H1 (cell line): ENCODE measurements around the gene ALDH4A1. TPM values are rescaled to one million over a fixed set of nuclear protein-coding genes. Genes with fewer than 3 reads are reported as not detected.

ENCODE experiments used
- CTCF ChIA-PET: fragments of 300-600 bp; sonication (Branson Sonifier 250); formaldehyde crosslinking; loops from one replicate; lab custom pipeline; 2021; ENCODE audit not compliant: partially characterized antibody; lab: Charles Lee
- POLR2A ChIA-PET: fragments of 300-600 bp; sonication (Branson Sonifier 250); formaldehyde crosslinking; loops from one replicate; lab custom pipeline; 2021; ENCODE audit warnings: inconsistent platforms; ENCODE audit not compliant: partially characterized antibody; lab: Charles Lee
- DNase-seq, 2 experiments: peaks; one replicate each; pipeline versions ENCODE4 v3.0.0 to v3.0.0-alpha.2; 2010 to 2022; ENCODE audit warnings: low spot score in 2 of 2, low read depth in 1 of 2, mixed read lengths in 1 of 2
- FAIRE-seq: peaks from 2 replicates; lab custom pipeline; 2011; peaks lifted over from hg19 to GRCh38; lab: Jason Lieb, UNC
- H2AFZ ChIP-seq: 2 replicates; pipeline ENCODE4 v1.8.1; 2012; ENCODE audit warnings: low read length, inconsistent platforms
- H2AK5ac ChIP-seq: 2 replicates; pipeline ENCODE4 v1.6.1; 2013; ENCODE audit warnings: low read depth, low read length
- H2BK120ac ChIP-seq: replicated peaks from 2 replicates; pipeline ENCODE3; 2013; ENCODE audit warnings: low read depth, low read length, inconsistent platforms
- H2BK12ac ChIP-seq: 2 replicates; pipeline ENCODE4 v1.6.1; 2013; ENCODE audit warnings: low read depth, low read length
- H2BK15ac ChIP-seq: 2 replicates; pipeline ENCODE4 v1.6.1; 2013; ENCODE audit warnings: low read length
- H2BK20ac ChIP-seq: 2 replicates; pipeline ENCODE4 v1.6.1; 2013; ENCODE audit warnings: low read length
- H2BK5ac ChIP-seq: 2 replicates; pipeline ENCODE4 v1.6.1; 2013; ENCODE audit warnings: low read depth, low read length
- H3K14ac ChIP-seq: 2 replicates; pipeline ENCODE4 v1.6.1; 2013; ENCODE audit warnings: inconsistent platforms; ENCODE audit not compliant: insufficient read length
- H3K18ac ChIP-seq: 2 replicates; pipeline ENCODE4 v1.6.1; 2013; ENCODE audit warnings: low read length; ENCODE audit errors: extremely low read depth
- H3K23ac ChIP-seq: 2 replicates; pipeline ENCODE4 v1.6.1; 2013; ENCODE audit warnings: inconsistent platforms; ENCODE audit not compliant: insufficient read length
- H3K23me2 ChIP-seq: 2 replicates; pipeline ENCODE4 v1.6.1; 2013; ENCODE audit warnings: low read depth, low read length
- H3K27ac ChIP-seq: 2 replicates; pipeline ENCODE4 v1.6.1; 2011; ENCODE audit warnings: low read depth, low read length, inconsistent platforms
- H3K27me3 ChIP-seq, 4 experiments: replicated peaks in 1 of 4; 1 replicate in 1 of 4; 2 replicates in 3 of 4; pipeline versions ENCODE4 v1.6.1 to v1.8.1; 2011 to 2013; ENCODE audit warnings: low read length in 3 of 4, mild to moderate bottlenecking in 3 of 4, inconsistent platforms in 2 of 4, mixed read lengths in 2 of 4, moderate library complexity in 1 of 4; ENCODE audit not compliant: control insufficient read depth in 3 of 4, insufficient read depth in 3 of 4; ENCODE audit errors: extremely low read depth in 1 of 4
- H3K36me3 ChIP-seq, 4 experiments: 2 replicates each; pipeline versions ENCODE4 v1.6.1 to v1.8.1; 2011 to 2013; ENCODE audit warnings: mild to moderate bottlenecking in 4 of 4, low read length in 3 of 4, moderate library complexity in 2 of 4, control low read depth in 1 of 4, inconsistent platforms in 1 of 4; ENCODE audit not compliant: insufficient read depth in 4 of 4, control insufficient read depth in 2 of 4
- H3K4ac ChIP-seq: replicated peaks from 2 replicates; pipeline ENCODE3; 2013; ENCODE audit warnings: low read length, low read depth, mixed read lengths, inconsistent platforms; ENCODE audit not compliant: insufficient read length
- H3K4me1 ChIP-seq, 4 experiments: replicated peaks in 1 of 4; 1 replicate in 1 of 4; 2 replicates in 3 of 4; pipeline versions ENCODE4 v1.6.1 to v1.8.1; 2011 to 2013; ENCODE audit warnings: low read length in 3 of 4, inconsistent platforms in 2 of 4, mixed read lengths in 1 of 4; ENCODE audit not compliant: insufficient read depth in 4 of 4, control insufficient read depth in 3 of 4
- H3K4me2 ChIP-seq, 2 experiments: 2 replicates each; pipeline versions ENCODE4 v1.6.1 to v1.8.1; 2011 to 2013; ENCODE audit warnings: low read depth in 2 of 2, low read length in 2 of 2, control low read depth in 1 of 2, inconsistent platforms in 1 of 2, mild to moderate bottlenecking in 1 of 2; ENCODE audit not compliant: insufficient read depth in 1 of 2
- H3K4me3 ChIP-seq, 4 experiments: fragments of 200-600, 300-600 bp in 1 of 4; sonication (generic), shearing (Covaris generic), sonication (Bioruptor Twin) in 1 of 4; 2 replicates each; pipeline versions ENCODE4 v1.5.1 to v1.8.1; 2011 to 2016; ENCODE audit warnings: low read length in 4 of 4, low read depth in 3 of 4, control low read depth in 2 of 4, inconsistent platforms in 2 of 4, mild to moderate bottlenecking in 2 of 4, mixed read lengths in 1 of 4, moderate library complexity in 1 of 4; ENCODE audit not compliant: insufficient read depth in 2 of 4; ENCODE audit errors: extremely low read depth in 1 of 4
- H3K56ac ChIP-seq: replicated peaks from 2 replicates; pipeline ENCODE3; 2013; ENCODE audit warnings: low read depth, mild to moderate bottlenecking, mixed read lengths, low read length, inconsistent platforms; ENCODE audit not compliant: insufficient read length
- H3K79me1 ChIP-seq: 2 replicates; pipeline ENCODE4 v1.6.1; 2013; ENCODE audit warnings: low read depth, low read length, control low read depth
- H3K79me2 ChIP-seq, 2 experiments: 2 replicates each; pipeline versions ENCODE4 v1.6.1 to v1.8.1; 2012 to 2013; ENCODE audit warnings: low read length in 2 of 2, mild to moderate bottlenecking in 2 of 2, inconsistent platforms in 1 of 2; ENCODE audit not compliant: insufficient read depth in 2 of 2, control insufficient read depth in 1 of 2
- H3K9ac ChIP-seq, 4 experiments: replicated peaks in 1 of 4; 1 replicate in 1 of 4; 2 replicates in 3 of 4; pipeline versions ENCODE4 v1.6.1 to v1.8.1; 2011 to 2013; ENCODE audit warnings: low read depth in 3 of 4, low read length in 3 of 4, control low read depth in 2 of 4, mild to moderate bottlenecking in 2 of 4, moderate library complexity in 2 of 4, inconsistent platforms in 1 of 4; ENCODE audit errors: extremely low read depth in 1 of 4
- H3K9me3 ChIP-seq, 2 experiments: 2 replicates each; pipeline versions ENCODE4 v1.6.1 to v1.8.1; 2012 to 2013; ENCODE audit warnings: mild to moderate bottlenecking in 2 of 2, moderate library complexity in 2 of 2, control low read depth in 1 of 2, inconsistent platforms in 1 of 2, low read depth in 1 of 2, low read length in 1 of 2, mixed read lengths in 1 of 2; ENCODE audit not compliant: insufficient read depth in 2 of 2
- H4K20me1 ChIP-seq, 2 experiments: replicated peaks in 1 of 2; 2 replicates each; pipeline versions ENCODE3 to v1.8.1; 2011 to 2013; ENCODE audit warnings: inconsistent platforms in 2 of 2, low read length in 2 of 2, mild to moderate bottlenecking in 1 of 2; ENCODE audit not compliant: insufficient read depth in 2 of 2, control insufficient read depth in 1 of 2
- H4K5ac ChIP-seq: 2 replicates; pipeline ENCODE4 v1.6.1; 2013; ENCODE audit warnings: low read length, low read depth, mixed read lengths, inconsistent platforms; ENCODE audit not compliant: insufficient read length
- H4K8ac ChIP-seq: 2 replicates; pipeline ENCODE4 v1.8.0; 2013; ENCODE audit warnings: mild to moderate bottlenecking, moderate library complexity, low read length, inconsistent platforms; ENCODE audit not compliant: insufficient read depth; ENCODE audit errors: extremely low read depth
- H4K91ac ChIP-seq: replicated peaks from 2 replicates; pipeline ENCODE3; 2013; ENCODE audit warnings: low read length, mixed read lengths, inconsistent platforms; ENCODE audit not compliant: insufficient read length
- ASH2L ChIP-seq: fragments of 200-600, 300-600 bp; sonication (generic); IDR thresholded peaks from one replicate; pipeline ENCODE4 v1.7.1; 2017; ENCODE audit warnings: low read length
- CEBPB ChIP-seq: IDR thresholded peaks from 2 replicates; pipeline ENCODE4 v1.6.1; 2012; ENCODE audit warnings: low read depth, low read length
- EGR1 ChIP-seq: IDR thresholded peaks from 2 replicates; pipeline ENCODE4 v1.6.1; 2011; ENCODE audit warnings: low read depth, low read length, borderline replicate concordance
- GABPA ChIP-seq: IDR thresholded peaks from 2 replicates; pipeline ENCODE4 v1.6.1; 2011; ENCODE audit warnings: mild to moderate bottlenecking, low read length, moderate library complexity, borderline replicate concordance; ENCODE audit not compliant: insufficient read depth
- RBBP5 ChIP-seq: IDR thresholded peaks from 2 replicates; pipeline ENCODE4 v1.7.1; 2012; ENCODE audit warnings: low read depth, mild to moderate bottlenecking, inconsistent platforms, low read length, moderate library complexity, borderline replicate concordance
- RXRA ChIP-seq: IDR thresholded peaks from 2 replicates; pipeline ENCODE4 v1.6.1; 2011; ENCODE audit warnings: low read depth, mild to moderate bottlenecking, low read length, moderate library complexity; ENCODE audit not compliant: insufficient read depth
- TAF7 ChIP-seq: optimal IDR thresholded peaks from 2 replicates; pipeline ENCODE3; 2011; ENCODE audit warnings: low read depth, mild to moderate bottlenecking, inconsistent platforms, low read length, moderate library complexity, borderline replicate concordance
- USF2 ChIP-seq: IDR thresholded peaks from 2 replicates; pipeline ENCODE4 v1.6.1; 2011; ENCODE audit warnings: low read length, improper control_type of control experiment
- WGBS, 2 experiments: shearing (Covaris generic) in 1 of 2; methylation state at CpG; one replicate each; pipeline versions ENCODE4 v1.1.6 to v1.1.7; 2013 to 2015; ENCODE audit warnings: low lambda C conversion rate in 2 of 2, mixed read lengths in 2 of 2, inconsistent platforms in 1 of 2, low coverage in 1 of 2, missing lambda C conversion rate in 1 of 2; ENCODE audit not compliant: insufficient replicate concordance in 2 of 2, insufficient coverage in 1 of 2, insufficient read length in 1 of 2; ENCODE audit errors: extremely low coverage in 1 of 2, missing lambda C conversion rate in 1 of 2; 5-methylcytosine and 5-hydroxymethylcytosine counted together
- polyA plus RNA-seq, 7 experiments: library from polyadenylated mRNA; depleted of rRNA in 3 of 7; stranded (reverse) in 5 of 7; unstranded in 2 of 7; fragments of >200 nt in 5 of 7; fragments of 200-250 nt in 2 of 7; gene quantifications; 1 replicate in 5 of 7; 2 replicates in 1 of 7; 4 replicates in 1 of 7; pipeline versions ENCODE4 v1.2.1 to v1.2.3, GENCODE V29; 2011 to 2013; ENCODE audit warnings: missing spikeins in 2 of 7, mixed read lengths in 2 of 7
- total RNA-seq: library from RNA; stranded (reverse); fragmentation: NEBNext Ultra II Directional; extraction: Animal tissue kit (Norgen Biotek cat#: 25700); gene quantifications from 2 replicates; pipeline ENCODE4 v1.2.1, GENCODE V29; 2021

The ALDH4A1 gene
- total and polyA plus RNA-seq, 2 of the 8 experiments (the other 6 are each of a cell fraction or from before 2014, with no cell fraction given), result 30.3 to 35.9 TPM

- Histone ChIP-seq H3K4me2 (no peak overlapping the region), H4K91ac (no peak overlapping the region), H3K79me2 (no peaks in the 10 kb centered on the region), H3K23ac (no peak overlapping the region), H3K4ac (no peak overlapping the region), H3K79me1 (peaks cover 3% of the 10 kb centered on the region; the same call in 1 of the 2 replicates), H3K18ac (no peak overlapping the region), H3K9me3 (no peaks in the 10 kb centered on the region), H3K27me3 (no peaks in the 10 kb centered on the region), H3K9ac (no peak overlapping the region), H3K23me2 (0 out of 2 replicates have a peak, but pooled peaks cover 3% of the 10 kb centered on the region), H3K4me3 (no peak overlapping the region), H3K14ac (no peak overlapping the region), H3K27ac (no peak overlapping the region), H3K4me1 (peaks cover 14 to 33% (median 27%) of the 10 kb centered on the region in 4 experiments), H2BK15ac (peak overlapping the region; percentile 65; the same call in 1 of the 2 replicates), H2BK120ac (no peak overlapping the region), H4K20me1 (no peaks in the 10 kb centered on the region), H2AFZ (no peak overlapping the region), H4K8ac (no peak overlapping the region), H4K5ac (no peak overlapping the region), H2AK5ac (peak overlapping the region; percentile 87), H3K36me3 (no peaks in the 10 kb centered on the region), H2BK20ac (peak overlapping the region; percentile 64; the same call in 1 of the 2 replicates), H3K56ac (no peak overlapping the region), H2BK12ac (no peak overlapping the region), H2BK5ac (no peak overlapping the region; the same call in 1 of the 2 replicates)
- DNase-seq (no peak), FAIRE-seq (no peak)
- CTCF ChIA-PET, result interaction anchor here (1.2 to 12.8 kb wide), 10 partner anchors 8 to 71 kb away, joined by 3 to 105 read pairs (median 4); no protein-coding TSS in a partner anchor
- TF ChIP-seq TAF7, result no peak
- TF ChIP-seq ASH2L, result no peak
- TF ChIP-seq RXRA, result no peak
- TF ChIP-seq EGR1, result no peak
- TF ChIP-seq USF2, result no peak
- no peak for TF ChIP-seq GABPA
- TF ChIP-seq RBBP5, result no peak
- no peak for TF ChIP-seq CEBPB
- 90% methylated on average over 2 of the region's 2 CpGs; no CpG with 5 or more reads in 1 of the 2 experiments for WGBS, 2 experiments
- POLR2A ChIA-PET, result interaction anchor here (1.1 to 2.9 kb wide), 4 partner anchors 8 to 113 kb away, joined by 3 to 28 read pairs (median 8); partner anchors contain the start of gene IFFO2
These were observed 42.5 kb upstream of the ALDH4A1 start for GRCh38 chr1:18944810-18945209.
